Naive thymus-derived CD8-positive, alpha-beta T cell (primary cell): ENCODE results near the gene KIAA2012. TPM values are rescaled to one million over a fixed set of nuclear protein-coding genes. Genes with fewer than 3 reads are reported as not detected.

Experiments used
- ATAC-seq, 2 donors: fragments of 150-1000 bp; cut with Tn5 transposase in 1 of 2; sonication (Bioruptor Pico), chemical (Tn5 transposase) in 1 of 2; 1 replicate in 1 of 2; 2 replicates in 1 of 2; pipeline ENCODE4 v1.10.0; 2021; ENCODE audit warnings: mild to moderate bottlenecking in 2 of 2, moderate library complexity in 2 of 2
- POLR2A ChIA-PET: fragments of 350-600 bp; sonication (Branson Sonifier 250); formaldehyde crosslinking; loops from one replicate; lab custom pipeline; 2021; ENCODE audit warnings: antibody characterized with exemption; lab: Charles Lee
- DNase-seq, 10 donors: peaks; one replicate each; pipeline versions ENCODE4 v3.0.0 to v3.0.0-alpha.2; 2020 to 2022
- H3K27ac Mint-ChIP-seq, 10 donors: one replicate each; pipeline ENCODE4 v1.8.0; 2020 to 2022; ENCODE audit warnings: mild to moderate bottlenecking in 10 of 10, mixed read lengths in 10 of 10, moderate library complexity in 4 of 10, inconsistent platforms in 1 of 10
- H3K27me3 Mint-ChIP-seq, 5 donors: one replicate each; pipeline ENCODE4 v1.8.0; 2021 to 2022; ENCODE audit warnings: mixed read lengths in 5 of 5
- H3K36me3 Mint-ChIP-seq, 3 donors: one replicate each; pipeline ENCODE4 v1.8.0; 2020 to 2022; ENCODE audit warnings: mixed read lengths in 3 of 3, mild to moderate bottlenecking in 2 of 3, inconsistent platforms in 1 of 3
- H3K4me1 Mint-ChIP-seq, 4 donors: one replicate each; pipeline ENCODE4 v1.8.0; 2021 to 2022; ENCODE audit warnings: mixed read lengths in 4 of 4
- H3K4me3 Mint-ChIP-seq, 10 donors: one replicate each; pipeline ENCODE4 v1.8.0; 2020 to 2022; ENCODE audit warnings: mild to moderate bottlenecking in 10 of 10, mixed read lengths in 10 of 10, moderate library complexity in 6 of 10, inconsistent platforms in 1 of 10
- H3K9me3 Mint-ChIP-seq, 9 donors: one replicate each; pipeline ENCODE4 v1.8.0; 2020 to 2022; ENCODE audit warnings: mixed read lengths in 9 of 9, mild to moderate bottlenecking in 3 of 9, inconsistent platforms in 1 of 9, moderate library complexity in 1 of 9
- polyA plus RNA-seq, 3 donors: library from polyadenylated mRNA; unstranded; fragments of 300-500 nt; fragmentation: Illumina TruSeq; gene quantifications; one replicate each; pipeline ENCODE4 v1.2.3, GENCODE V29; 2021
- total RNA-seq, 8 experiments: library from RNA in 2 of 8; stranded (reverse) in 2 of 8; gene quantifications; one replicate each; pipeline ENCODE4 v1.2.3 and lab custom pipeline; 2021 to 2026

KIAA2012 gene
- total RNA-seq, result not detected
- polyA plus RNA-seq, result not detected
- total RNA-seq (lab: John Stamatoyannopoulos, UW), result 0 reads per million in 6 experiments

DNA sequence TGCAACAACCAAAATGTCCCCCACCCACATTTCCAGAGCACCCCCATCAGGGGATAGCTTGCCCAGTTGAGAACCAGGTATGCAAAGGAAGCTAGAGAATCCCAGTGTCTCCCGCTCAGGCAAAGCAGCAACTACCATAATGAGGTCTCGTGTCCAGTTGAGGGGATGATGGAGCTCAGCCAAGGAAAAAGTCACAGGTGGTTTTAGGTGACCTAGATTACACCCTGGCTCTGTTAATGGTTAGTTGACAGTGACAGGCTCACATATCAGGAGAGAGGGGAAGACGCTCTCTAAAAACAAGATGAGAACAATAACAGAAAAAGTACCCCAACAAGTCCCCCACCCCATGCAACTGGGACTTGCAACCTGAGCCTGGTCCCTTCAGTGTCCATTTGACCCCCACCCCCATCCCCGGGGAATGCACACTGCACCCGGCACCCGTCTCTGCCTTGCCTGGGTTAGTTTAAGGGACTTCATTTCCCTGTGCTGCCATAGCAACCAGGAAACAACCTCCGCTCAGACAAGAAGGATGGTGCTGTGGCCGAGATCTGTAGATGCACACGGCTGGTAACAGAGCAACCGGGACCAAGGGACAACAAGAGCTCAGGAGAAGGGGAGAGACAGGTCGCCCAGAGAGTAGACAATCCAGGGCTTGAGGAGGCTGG lies at the start of gene KIAA2012:
Gene KIAA2012 (plus strand): TSS at position 519 of the 665 bp plus-strand sequence. CDS start 373 bp downstream, outside the sequence.
- H3K27me3 Mint-ChIP-seq, result peaks cover 1 to 15% (median 6%) of the 10 kb centered on the region in 5 donors
- H3K4me3 Mint-ChIP-seq, result no peak within 1 kb of the TSS
- H3K27ac Mint-ChIP-seq, result no peak within 1 kb of the TSS
- POLR2A ChIA-PET, result no interaction called here
- DNase-seq (no peak), ATAC-seq (no peak)
- H3K4me1 Mint-ChIP-seq, result no peaks in the 10 kb centered on the region
- no peaks in the 10 kb centered on the region for H3K36me3 Mint-ChIP-seq
- no peaks in the 10 kb centered on the region for H3K9me3 Mint-ChIP-seq

DNA sequence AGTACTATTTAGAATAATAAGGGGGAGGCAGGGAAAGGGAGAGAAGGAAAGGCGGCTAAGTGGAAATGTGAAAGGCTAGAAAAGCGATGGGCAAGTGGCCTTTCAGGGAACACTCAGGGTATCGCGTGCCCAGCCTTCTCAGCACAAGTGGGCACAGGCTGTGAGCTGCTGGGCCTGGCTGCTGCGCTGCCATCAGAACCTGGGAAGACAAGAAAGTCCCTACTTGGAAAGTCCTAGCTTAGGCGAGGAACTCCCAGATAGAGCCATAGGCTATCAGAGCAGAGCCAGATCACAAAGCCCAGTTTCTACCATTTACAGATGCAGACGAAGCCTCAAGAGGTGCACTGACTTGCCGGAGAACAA lies 49.2 kb upstream of the KIAA2012 start:
- ATAC-seq, result no peak
- H3K36me3 Mint-ChIP-seq, result no peaks in the 10 kb centered on the region
- no peak overlapping the region for H3K27ac Mint-ChIP-seq
- H3K9me3 Mint-ChIP-seq, result no peaks in the 10 kb centered on the region
- H3K4me1 Mint-ChIP-seq, result no peaks in the 10 kb centered on the region
- H3K4me3 Mint-ChIP-seq, result no peak overlapping the region
- POLR2A ChIA-PET, result no interaction called here
- peaks cover 4 to 15% (median 8%) of the 10 kb centered on the region in 5 donors for H3K27me3 Mint-ChIP-seq
- no peak for DNase-seq

DNA sequence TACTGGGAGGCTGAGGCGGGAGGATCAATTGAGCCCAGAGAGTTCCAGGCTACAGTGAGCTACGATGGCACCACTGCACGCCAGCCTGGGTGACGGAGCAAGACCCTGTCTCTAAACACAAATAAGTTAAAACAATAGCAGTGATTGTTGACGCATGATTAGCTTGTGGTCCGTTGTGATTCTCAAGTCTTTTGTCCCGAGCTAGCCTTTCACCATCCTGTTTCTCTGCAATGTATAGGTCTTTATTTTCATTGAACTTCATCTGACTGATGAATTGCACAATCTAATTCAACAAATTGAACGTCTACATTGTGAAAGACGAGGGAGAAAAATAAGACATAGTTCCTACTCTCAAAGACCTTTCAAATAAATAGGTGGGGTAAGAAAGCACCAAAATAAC lies 48.2 kb upstream of the KIAA2012 start:
- POLR2A ChIA-PET, result no interaction called here
- Mint-ChIP-seq H3K4me3 (no peak overlapping the region), H3K36me3 (no peaks in the 10 kb centered on the region), H3K27ac (no peak overlapping the region), H3K9me3 (no peaks in the 10 kb centered on the region), H3K27me3 (peaks cover 4 to 15% (median 5%) of the 10 kb centered on the region in 5 donors), H3K4me1 (no peaks in the 10 kb centered on the region)
- no peak for DNase-seq
- no peak for ATAC-seq

DNA sequence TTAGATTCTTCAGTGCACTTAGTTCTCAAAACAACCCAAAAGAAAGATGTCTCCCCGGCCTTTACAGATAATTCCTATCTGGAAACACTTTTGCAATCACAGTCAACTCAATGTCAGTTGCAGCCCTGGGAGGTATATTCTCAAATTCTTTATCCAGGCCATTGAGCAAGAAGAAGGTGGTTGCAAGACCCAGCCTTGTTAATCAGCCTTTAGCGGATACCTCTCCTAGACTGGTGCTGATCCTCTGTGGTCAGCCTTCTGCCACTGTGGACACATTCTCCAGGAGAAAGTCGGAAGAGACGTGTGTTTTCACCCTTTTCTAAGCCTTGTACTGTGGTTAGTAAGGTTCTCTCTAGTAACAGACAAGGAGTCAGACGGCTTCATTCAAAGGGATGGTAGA lies 47.2 kb upstream of the KIAA2012 start:
- POLR2A ChIA-PET, result no interaction called here
- Mint-ChIP-seq H3K4me3 (no peak overlapping the region), H3K9me3 (no peaks in the 10 kb centered on the region), H3K27me3 (peaks cover 4 to 15% (median 5%) of the 10 kb centered on the region in 5 donors), H3K36me3 (no peaks in the 10 kb centered on the region), H3K27ac (no peak overlapping the region), H3K4me1 (no peaks in the 10 kb centered on the region)
- DNase-seq (no peak), ATAC-seq (no peak)

DNA sequence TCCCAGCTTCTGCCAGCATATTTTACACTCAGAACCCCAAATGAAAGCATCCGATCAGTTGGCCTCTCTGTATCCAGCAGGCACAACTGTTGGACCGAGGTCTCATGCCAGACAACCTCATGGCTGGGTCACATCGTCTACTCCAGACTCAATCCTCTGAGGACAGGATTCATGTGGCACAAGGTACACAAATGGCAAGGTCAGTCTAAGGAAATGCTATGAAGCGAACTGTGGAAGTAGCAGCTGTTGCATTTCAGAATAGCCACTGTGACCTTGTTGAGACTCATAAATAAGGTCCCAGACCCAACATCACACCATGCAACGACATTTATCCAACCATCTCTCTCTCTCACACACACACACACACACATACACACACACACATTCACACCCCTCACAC lies 46.5 kb upstream of the KIAA2012 start:
- DNase-seq (no peak), ATAC-seq (no peak)
- POLR2A ChIA-PET, result no interaction called here
- Mint-ChIP-seq H3K36me3 (no peaks in the 10 kb centered on the region), H3K27ac (no peak overlapping the region), H3K27me3 (peaks cover 4 to 15% (median 6%) of the 10 kb centered on the region in 5 donors), H3K4me3 (peak overlapping the region in 1 of 10 donors; percentile 7), H3K4me1 (peaks cover 0 to under 1% (median under 1%) of the 10 kb centered on the region in 4 donors), H3K9me3 (no peaks in the 10 kb centered on the region)

DNA sequence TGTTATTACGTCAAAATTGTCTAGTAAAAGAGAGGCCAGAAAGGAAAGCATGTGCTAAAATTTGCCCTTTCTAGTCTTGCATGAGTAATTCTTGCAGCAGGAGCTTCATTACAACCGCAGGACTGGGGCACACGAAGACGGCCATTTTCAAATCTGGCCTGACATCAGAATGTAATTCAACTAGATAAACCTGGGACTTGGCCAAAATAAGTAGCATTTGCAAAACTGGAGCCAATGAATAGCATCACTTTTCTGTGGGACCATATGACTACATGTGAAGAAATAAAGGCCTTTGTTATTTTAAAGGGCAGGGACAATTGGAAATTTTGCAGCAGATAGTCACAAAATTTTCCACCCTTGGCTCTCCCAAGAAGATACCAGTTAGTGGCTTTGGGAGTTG lies 42.4 kb upstream of the KIAA2012 start:
- no peak for DNase-seq
- Mint-ChIP-seq H3K9me3 (no peaks in the 10 kb centered on the region), H3K27me3 (peaks cover 4 to 20% (median 10%) of the 10 kb centered on the region in 5 donors), H3K4me1 (peaks cover 9 to 16% (median 12%) of the 10 kb centered on the region in 4 donors), H3K27ac (no peak overlapping the region), H3K4me3 (peak overlapping the region in 1 of 10 donors; percentile 50), H3K36me3 (no peaks in the 10 kb centered on the region)
- POLR2A ChIA-PET, result no interaction called here
- ATAC-seq, result no peak

DNA sequence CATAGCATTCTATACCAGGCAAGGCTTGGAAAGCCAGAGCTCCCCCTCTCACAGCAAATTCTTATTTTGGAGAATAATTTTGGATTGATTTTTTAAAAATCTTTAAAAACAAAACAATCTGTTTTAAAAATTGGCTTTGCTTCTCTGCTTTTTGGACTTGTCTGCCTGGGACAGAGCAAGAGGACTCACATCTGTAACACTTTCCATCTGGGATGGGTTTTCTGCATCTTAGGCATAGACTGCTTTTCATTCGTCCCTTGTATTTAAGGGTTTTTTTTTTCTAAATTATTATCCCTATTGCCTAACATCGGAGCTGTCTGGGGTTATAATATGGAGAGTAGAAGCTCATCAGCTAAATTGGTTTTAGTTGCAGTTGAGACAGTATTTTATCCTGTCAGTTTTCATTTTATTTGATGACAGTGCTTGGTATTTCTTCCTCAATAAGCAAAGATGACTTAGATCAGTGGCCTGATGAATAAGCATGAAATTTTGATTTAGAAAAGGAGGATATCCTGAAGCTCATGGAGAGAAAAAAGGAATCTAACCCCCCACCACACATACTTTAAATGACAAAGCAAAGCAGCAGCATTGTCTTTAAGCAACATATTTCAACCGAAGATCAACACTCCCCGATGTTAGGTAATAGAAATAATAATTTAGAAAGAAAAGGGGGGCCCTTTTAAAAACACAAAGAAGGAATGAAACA lies 41.7 kb upstream of the KIAA2012 start:
- Mint-ChIP-seq H3K4me3 (peak overlapping the region in 7 of 10 donors; percentile 61 to 99 (median 90)), H3K36me3 (no peaks in the 10 kb centered on the region), H3K4me1 (peaks cover 9 to 16% (median 12%) of the 10 kb centered on the region in 4 donors), H3K9me3 (no peaks in the 10 kb centered on the region), H3K27ac (no peak overlapping the region), H3K27me3 (peaks cover 2 to 13% (median 9%) of the 10 kb centered on the region in 5 donors)
- POLR2A ChIA-PET, result interaction anchor here (0.6 kb wide), 1 partner anchor 80 kb away, joined by 3 read pairs; no protein-coding TSS in a partner anchor
- ATAC-seq (no peak), DNase-seq (no peak)

DNA sequence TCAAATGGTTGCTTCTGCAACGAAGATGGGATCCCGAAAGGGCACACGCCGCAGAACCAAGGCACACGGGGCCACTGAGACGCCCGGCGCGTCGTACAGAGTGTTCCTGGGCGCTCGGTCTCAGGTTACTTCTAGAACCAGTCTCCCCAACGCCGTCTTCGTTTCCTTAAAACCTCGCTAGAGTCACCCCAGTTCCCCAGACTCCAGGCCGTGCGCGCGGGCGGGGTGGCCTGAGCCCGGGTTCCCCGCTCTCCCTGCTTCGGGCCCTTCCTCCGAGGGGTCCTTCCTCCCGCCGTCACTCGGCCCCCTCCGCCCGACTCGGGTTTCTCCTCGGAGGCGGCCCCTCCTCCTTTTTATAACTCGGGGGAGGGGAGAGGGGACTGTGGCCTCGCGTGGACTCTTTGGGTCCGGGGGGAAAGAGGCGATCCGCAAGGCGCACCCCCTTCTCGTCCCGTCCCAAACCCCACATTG lies 40.2 kb upstream of the KIAA2012 start:
- no peaks in the 10 kb centered on the region for H3K36me3 Mint-ChIP-seq
- peaks cover 9 to 16% (median 12%) of the 10 kb centered on the region in 4 donors for H3K4me1 Mint-ChIP-seq
- no peaks in the 10 kb centered on the region for H3K9me3 Mint-ChIP-seq
- H3K27ac Mint-ChIP-seq, result peak overlapping the region in 8 of 10 donors; percentile 12 to 79 (median 49)
- ATAC-seq (peak; percentile 25 to 34), DNase-seq (peak in 5 of 10 donors; percentile 10 to 44 (median 30))
- POLR2A ChIA-PET, result no interaction called here
- peaks cover 4 to 11% (median 9%) of the 10 kb centered on the region in 5 donors for H3K27me3 Mint-ChIP-seq
- H3K4me3 Mint-ChIP-seq, result peak overlapping the region in 9 of 10 donors; percentile 84 to 99 (median 92)

DNA sequence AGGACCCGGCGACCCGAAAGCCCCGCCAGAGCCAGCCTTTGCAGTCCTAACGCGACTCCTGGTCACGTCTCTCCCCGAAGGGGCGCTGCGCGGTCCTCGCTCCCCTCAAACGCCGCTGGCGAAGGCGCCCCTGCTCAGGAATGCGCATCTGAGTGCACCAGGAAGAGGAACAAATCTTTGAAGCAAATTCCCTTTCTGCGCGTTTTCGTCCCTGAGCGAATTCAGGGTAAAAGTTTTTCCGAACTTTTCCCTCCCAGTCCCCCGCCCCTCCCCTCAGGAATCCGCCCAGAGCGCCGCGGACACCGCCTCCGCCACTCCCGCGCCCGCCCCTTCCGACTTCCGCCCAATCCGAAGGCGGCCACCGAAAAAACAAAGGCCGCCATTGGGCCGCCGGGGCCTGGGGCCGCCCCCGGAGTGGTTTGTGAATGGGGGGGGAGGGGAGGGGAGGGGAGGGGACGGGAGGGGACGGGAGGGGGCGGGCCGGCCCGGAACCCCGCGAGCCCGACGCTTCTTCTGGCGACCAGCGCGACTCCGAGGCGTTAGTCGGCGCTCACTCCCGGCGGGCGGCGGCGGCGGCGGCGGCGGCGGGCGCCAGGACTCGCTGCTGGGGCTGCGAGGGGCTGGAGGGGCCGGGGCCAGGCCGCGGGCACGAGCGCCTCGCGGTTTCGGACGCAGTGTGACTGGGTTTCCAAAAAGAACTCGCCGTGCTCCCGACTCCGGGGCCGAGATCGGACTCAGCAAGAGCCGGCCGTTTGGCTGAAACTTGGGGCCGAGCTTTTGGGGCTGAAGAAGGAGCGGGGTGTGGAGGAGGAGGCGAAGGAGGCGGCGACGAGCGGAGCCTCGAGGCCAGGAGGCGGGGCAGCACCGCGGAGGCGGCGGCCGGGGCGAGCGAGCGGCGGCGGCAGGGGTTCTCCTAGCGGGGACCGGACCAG lies 39.5 kb upstream of the KIAA2012 start, which contains the start of gene FZD7:
Gene FZD7 (plus strand): TSS at position 539 of the 932 bp plus-strand sequence. CDS start 793 bp downstream, outside the sequence.
- POLR2A ChIA-PET, result no interaction called here
- DNase-seq (peak; percentile 74 to 91 (median 82)), ATAC-seq (peak; percentile 76 to 81)
- Mint-ChIP-seq H3K27ac (peak within 1 kb of the TSS in 9 of 10 donors; percentile 44 to 90 (median 76)), H3K36me3 (no peaks in the 10 kb centered on the region), H3K4me3 (peak within 1 kb of the TSS in 9 of 10 donors; percentile 84 to 99 (median 92)), H3K4me1 (peaks cover 9 to 16% (median 12%) of the 10 kb centered on the region in 4 donors), H3K27me3 (peaks cover 6 to 15% (median 13%) of the 10 kb centered on the region in 5 donors), H3K9me3 (peaks cover 0 to 2% (median 0%) of the 10 kb centered on the region in 9 donors)

DNA sequence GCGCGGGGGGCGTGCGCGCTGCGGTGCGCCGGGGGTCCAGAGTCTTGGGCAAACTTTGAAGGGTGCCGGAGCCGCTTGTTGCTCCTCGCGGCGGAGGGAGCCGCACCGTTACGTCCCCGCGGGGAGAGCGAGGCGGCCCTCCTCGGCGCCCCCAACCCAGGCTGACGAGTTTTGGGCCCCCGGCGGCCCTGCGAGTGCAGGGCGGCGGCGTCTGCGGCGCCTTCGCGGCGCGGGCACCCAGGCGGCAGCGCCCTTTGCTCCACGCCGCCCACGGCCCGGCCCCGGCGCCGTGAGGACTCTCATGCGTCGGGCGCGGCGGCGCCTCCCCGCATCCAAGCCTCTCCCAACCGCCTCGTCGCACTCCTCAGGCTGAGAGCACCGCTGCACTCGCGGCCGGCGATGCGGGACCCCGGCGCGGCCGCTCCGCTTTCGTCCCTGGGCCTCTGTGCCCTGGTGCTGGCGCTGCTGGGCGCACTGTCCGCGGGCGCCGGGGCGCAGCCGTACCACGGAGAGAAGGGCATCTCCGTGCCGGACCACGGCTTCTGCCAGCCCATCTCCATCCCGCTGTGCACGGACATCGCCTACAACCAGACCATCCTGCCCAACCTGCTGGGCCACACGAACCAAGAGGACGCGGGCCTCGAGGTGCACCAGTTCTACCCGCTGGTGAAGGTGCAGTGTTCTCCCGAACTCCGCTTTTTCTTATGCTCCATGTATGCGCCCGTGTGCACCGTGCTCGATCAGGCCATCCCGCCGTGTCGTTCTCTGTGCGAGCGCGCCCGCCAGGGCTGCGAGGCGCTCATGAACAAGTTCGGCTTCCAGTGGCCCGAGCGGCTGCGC lies 38.6 kb upstream of the KIAA2012 start:
- Mint-ChIP-seq H3K4me1 (peaks cover 9 to 16% (median 12%) of the 10 kb centered on the region in 4 donors), H3K4me3 (peak overlapping the region in 5 of 10 donors; percentile 81 to 92 (median 89)), H3K36me3 (no peaks in the 10 kb centered on the region), H3K27ac (peak overlapping the region in 6 of 10 donors; percentile 33 to 90 (median 80)), H3K9me3 (peaks cover 0 to 2% (median 0%) of the 10 kb centered on the region in 9 donors), H3K27me3 (peaks cover 10 to 24% (median 21%) of the 10 kb centered on the region in 5 donors)
- DNase-seq (peak in 5 of 10 donors; percentile 6 to 38 (median 34)), ATAC-seq (peak; percentile 11 to 28)
- POLR2A ChIA-PET, result no interaction called here
